Tibial nerve (tissue), 4 donors: ENCODE results near the gene HES2. TPM values are rescaled to one million over a fixed set of nuclear protein-coding genes. Genes with fewer than 3 reads are reported as not detected.
A peak's percentile ranks its signal among the peaks of the same experiment; 100 is the strongest.
"Not testable (repeated sequence)": the region's sequence is repeated elsewhere in the genome, so short reads cannot be mapped to it uniquely, and the experiment has no call there.

Experiments used
- DNase-seq, 2 donors: peaks; one replicate each; pipeline ENCODE4 v3.0.0-alpha.2; 2019; ENCODE audit warnings: low spot score in 2 of 2
- H3K27ac ChIP-seq, 4 donors: fragments of 200-600 bp; sonication (generic) in 3 of 4; one replicate each; pipeline ENCODE4 v1.5.1; 2017 to 2019; ENCODE audit warnings: mild to moderate bottlenecking in 1 of 4
- H3K27me3 ChIP-seq, 2 donors: fragments of 200-600 bp; sonication (generic) in 1 of 2; one replicate each; pipeline versions ENCODE4 v1.5.1 to v1.6.0; 2017 to 2019
- H3K36me3 ChIP-seq, 3 donors: fragments of 200-600 bp; sonication (generic); one replicate each; pipeline ENCODE4 v1.5.1; 2018 to 2019
- H3K4me1 ChIP-seq, 4 donors: fragments of 200-600 bp; sonication (generic) in 3 of 4; one replicate each; pipeline ENCODE4 v1.5.1; 2017 to 2019
- H3K4me3 ChIP-seq, 4 donors: fragments of 200-600 bp; sonication (generic) in 3 of 4; one replicate each; pipeline ENCODE4 v1.5.1; 2017 to 2019; ENCODE audit warnings: mild to moderate bottlenecking in 1 of 4, moderate library complexity in 1 of 4
- H3K9me3 ChIP-seq, 4 donors: fragments of 200-600 bp; sonication (generic) in 3 of 4; one replicate each; pipeline ENCODE4 v1.5.1; 2017 to 2019
- CTCF ChIP-seq, 5 experiments: fragments of 200-600 bp in 3 of 5; fragments of 450-650 bp in 2 of 5; sonication (generic) in 3 of 5; IDR thresholded peaks; one replicate each; pipeline ENCODE4 v1.5.1; 2016 to 2019; ENCODE audit warnings: antibody characterized with exemption in 5 of 5, mild to moderate bottlenecking in 3 of 5, moderate library complexity in 2 of 5
- EP300 ChIP-seq, 2 donors: sonication (generic); formaldehyde crosslinking; IDR thresholded peaks; one replicate each; pipeline ENCODE4 v1.6.1; 2017; ENCODE audit warnings: antibody characterized with exemption in 2 of 2, mild to moderate bottlenecking in 1 of 2
- POLR2A ChIP-seq, 2 donors: fragments of 450-650 bp; IDR thresholded peaks; one replicate each; pipeline ENCODE4 v1.6.1; 2017; ENCODE audit warnings: antibody characterized with exemption in 2 of 2, mild to moderate bottlenecking in 2 of 2, moderate library complexity in 2 of 2
- WGBS, 2 donors: methylation state at CpG; one replicate each; pipeline ENCODE4 v1.1.5; 2018; 5-methylcytosine and 5-hydroxymethylcytosine counted together
- total RNA-seq, 4 donors: library from RNA; depleted of rRNA; stranded (reverse); fragments of >200 nt; gene quantifications; one replicate each; pipeline ENCODE4 v1.1.0, GENCODE V29; 2016

HES2 gene
- total RNA-seq, 4 donors from 2014 or later = not detected

- Histone ChIP-seq H3K27me3 (peaks cover 0 to 70% of the 10 kb centered on the region in 2 donors), H3K4me3 (peak overlapping the region; percentile 8 to 46 (median 32)), H3K4me1 (peaks cover 0 to 37% (median 9%) of the 10 kb centered on the region in 4 donors), H3K9me3 (no peaks in the 10 kb centered on the region), H3K36me3 (peaks cover 0 to 6% (median 0%) of the 10 kb centered on the region in 3 donors), H3K27ac (peak overlapping the region; percentile 67 to 82 (median 78))
- WGBS, 2 donors = 0 to 6% methylated on average over 14 to 20 of the region's 68 CpGs
- DNase-seq = no peak
- TF ChIP-seq CTCF (IDR thresholded peaks at IDR 0.05) (peak in 1 of 5 experiments; percentile 17), POLR2A (IDR thresholded peaks at IDR 0.05) (no peak), EP300 (IDR thresholded peaks at IDR 0.05) (no peak)
These were observed 28.4 kb upstream of the HES2 start for GRCh38 chr1:6447818-6448748.

GRCh38 chr1:6447016-6447817 lies 27.5 kb upstream of the HES2 start:
- Histone ChIP-seq H3K27ac (peak overlapping the region; percentile 67 to 82 (median 78)), H3K4me3 (peak overlapping the region in 2 of 4 donors; percentile 38 to 46), H3K27me3 (peaks cover 0 to 67% of the 10 kb centered on the region in 2 donors), H3K36me3 (no peaks in the 10 kb centered on the region), H3K9me3 (no peaks in the 10 kb centered on the region), H3K4me1 (peaks cover 0 to 37% (median 9%) of the 10 kb centered on the region in 4 donors)
- DNase-seq = no peak
- WGBS, 2 donors = 0 to 2% methylated on average over 34 to 54 of the region's 67 CpGs
- TF ChIP-seq EP300 (IDR thresholded peaks at IDR 0.05) = peak in 1 of 2 donors; percentile 27
- TF ChIP-seq POLR2A (IDR thresholded peaks at IDR 0.05) = no peak
- no peak for TF ChIP-seq CTCF (IDR thresholded peaks at IDR 0.05)

- Histone ChIP-seq H3K27ac (peak overlapping the region; percentile 3 to 82 (median 78)), H3K4me1 (peaks cover 0 to 37% (median 9%) of the 10 kb centered on the region in 4 donors), H3K4me3 (no peak overlapping the region), H3K9me3 (no peaks in the 10 kb centered on the region), H3K27me3 (peaks cover 0 to 67% of the 10 kb centered on the region in 2 donors), H3K36me3 (no peaks in the 10 kb centered on the region)
- no peak for DNase-seq
- TF ChIP-seq CTCF (IDR thresholded peaks at IDR 0.05) (no peak), EP300 (IDR thresholded peaks at IDR 0.05) (no peak), POLR2A (IDR thresholded peaks at IDR 0.05) (no peak)
- WGBS, 2 donors = 46 to 80% methylated on average over 1 to 3 of the region's 4 CpGs
These were observed 26.9 kb upstream of the HES2 start for GRCh38 chr1:6446665-6447015.

GRCh38 chr1:6445929-6446328 lies 26.2 kb upstream of the HES2 start:
- peaks cover 0 to 68% of the 10 kb centered on the region in 2 donors for H3K27me3 ChIP-seq
- DNase-seq, H3K4me3 ChIP-seq, H3K9me3 ChIP-seq, H3K36me3 ChIP-seq: not testable (repeated sequence)
- peak overlapping the region in 1 of 4 donors; percentile 82 for H3K27ac ChIP-seq
- 65 to 67% methylated on average over 4 of the region's 4 CpGs for WGBS, 2 donors
- peaks cover 0 to 37% (median 9%) of the 10 kb centered on the region in 4 donors for H3K4me1 ChIP-seq

- H3K4me1 ChIP-seq = peaks cover 0 to 44% (median 11%) of the 10 kb centered on the region in 4 donors
- TF ChIP-seq CTCF (IDR thresholded peaks at IDR 0.05) (peak; percentile 35 to 51 (median 44)), EP300 (IDR thresholded peaks at IDR 0.05) (no peak), POLR2A (IDR thresholded peaks at IDR 0.05) (no peak)
- H3K4me3 ChIP-seq = no peak overlapping the region
- no peaks in the 10 kb centered on the region for H3K36me3 ChIP-seq
- no peaks in the 10 kb centered on the region for H3K9me3 ChIP-seq
- no peak overlapping the region for H3K27ac ChIP-seq
- H3K27me3 ChIP-seq = peaks cover 0 to 67% of the 10 kb centered on the region in 2 donors
- 47 to 52% methylated on average over 6 to 13 of the region's 19 CpGs for WGBS, 2 donors
- DNase-seq = no peak
These were observed 25.5 kb upstream of the HES2 start for GRCh38 chr1:6445062-6445763.
